Activated naive CD4-positive, alpha-beta T cell treated with anti-CD3 and anti-CD28 coated beads, Interleukin-2, amount 10 ng/mL, durations not matched to agents 7 days and 5 days (primary cell): ENCODE measurements around the gene EIF5A.

Source experiments
- CTCF ChIA-PET: fragments of 350-600 bp; sonication (Branson Sonifier 250); formaldehyde crosslinking; loops from one replicate; lab custom pipeline; 2021; ENCODE audit warnings: antibody characterized with exemption; lab: Charles Lee
- DNase-seq: peaks from one replicate; pipeline ENCODE4 v3.0.0-alpha.2; 2020
- H3K27ac Mint-ChIP-seq: one replicate; pipeline ENCODE4 v1.8.0; 2021; ENCODE audit warnings: mild to moderate bottlenecking, moderate library complexity, mixed read lengths
- H3K27me3 Mint-ChIP-seq: one replicate; pipeline ENCODE4 v1.8.0; 2021; ENCODE audit warnings: mild to moderate bottlenecking, mixed read lengths
- H3K36me3 Mint-ChIP-seq: one replicate; pipeline ENCODE4 v1.8.0; 2021; ENCODE audit warnings: mixed read lengths
- H3K4me1 Mint-ChIP-seq: one replicate; pipeline ENCODE4 v1.8.0; 2021; ENCODE audit warnings: mixed read lengths
- H3K4me3 Mint-ChIP-seq: one replicate; pipeline ENCODE4 v1.8.0; 2021; ENCODE audit warnings: mild to moderate bottlenecking, moderate library complexity, mixed read lengths
- H3K9me3 Mint-ChIP-seq: one replicate; pipeline ENCODE4 v1.8.0; 2021; ENCODE audit warnings: mixed read lengths

The EIF5A gene

DNA sequence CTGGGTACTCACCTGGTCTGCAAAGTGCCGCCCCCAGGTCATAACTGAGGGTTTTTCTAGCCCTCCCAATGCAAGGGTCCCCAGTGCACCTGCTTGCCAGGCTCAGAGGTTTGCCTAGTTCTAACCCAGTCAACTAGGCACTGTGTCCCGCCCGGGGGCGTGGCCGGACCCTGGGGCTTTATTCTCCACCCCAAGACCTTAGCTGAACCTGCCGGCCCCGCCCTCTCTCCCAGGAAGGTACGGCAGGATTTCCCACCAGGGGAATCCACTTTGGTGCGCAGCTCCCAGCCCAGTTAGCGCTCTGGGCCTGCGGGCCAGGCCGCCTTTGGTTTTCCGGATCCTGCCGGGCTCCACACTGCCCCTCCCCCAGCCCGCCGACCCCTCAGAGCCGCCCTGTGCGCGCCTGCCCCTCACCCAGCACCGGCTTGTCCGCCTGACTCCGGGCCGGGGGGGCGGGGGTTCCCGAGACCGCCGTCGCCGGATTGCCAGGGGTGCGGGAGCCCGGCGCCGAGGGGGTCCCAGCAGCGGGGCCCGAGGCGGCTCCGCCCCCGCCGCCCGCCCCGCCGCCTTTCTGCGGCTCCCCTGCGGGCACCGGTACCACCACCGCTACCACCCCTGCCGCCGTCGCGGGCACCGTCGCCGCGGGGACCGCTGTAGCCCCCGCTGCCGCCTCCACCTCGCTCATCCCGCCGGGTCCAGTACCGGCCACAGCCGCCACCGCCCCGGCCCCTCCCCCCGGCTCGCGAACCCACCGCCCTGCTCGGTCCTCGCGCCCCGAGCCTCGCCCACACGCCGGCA is 13.4 kb upstream of the EIF5A start:
- H3K4me1 Mint-ChIP-seq, result peaks cover 28% of the 10 kb centered on the region
- no peak overlapping the region for H3K4me3 Mint-ChIP-seq
- DNase-seq, result peak; percentile 59
- no peak overlapping the region for H3K27ac Mint-ChIP-seq
- CTCF ChIA-PET, result interaction anchor here (0.6 kb wide), 1 partner anchor 444 kb away, joined by 3 read pairs; no protein-coding TSS in a partner anchor
- H3K9me3 Mint-ChIP-seq, result no peaks in the 10 kb centered on the region
- H3K36me3 Mint-ChIP-seq, result no peaks in the 10 kb centered on the region
- H3K27me3 Mint-ChIP-seq, result peaks cover 96% of the 10 kb centered on the region

- Mint-ChIP-seq H3K36me3 (no peaks in the 10 kb centered on the region), H3K27me3 (peaks cover 93% of the 10 kb centered on the region), H3K4me1 (peaks cover 28% of the 10 kb centered on the region), H3K9me3 (no peaks in the 10 kb centered on the region), H3K27ac (peak within 1 kb of the TSS; percentile 2), H3K4me3 (peak within 1 kb of the TSS; percentile 74)
- CTCF ChIA-PET, result no interaction called here
- peak; percentile 85 for DNase-seq
Observed at GRCh38 chr17:7294614-7295153, 12.7 kb upstream of the EIF5A start, which contains the start of gene YBX2. TSS of gene YBX2 (minus strand) at chr17:7294639. CDS start at chr17:7294500, 139 bp downstream.

DNA sequence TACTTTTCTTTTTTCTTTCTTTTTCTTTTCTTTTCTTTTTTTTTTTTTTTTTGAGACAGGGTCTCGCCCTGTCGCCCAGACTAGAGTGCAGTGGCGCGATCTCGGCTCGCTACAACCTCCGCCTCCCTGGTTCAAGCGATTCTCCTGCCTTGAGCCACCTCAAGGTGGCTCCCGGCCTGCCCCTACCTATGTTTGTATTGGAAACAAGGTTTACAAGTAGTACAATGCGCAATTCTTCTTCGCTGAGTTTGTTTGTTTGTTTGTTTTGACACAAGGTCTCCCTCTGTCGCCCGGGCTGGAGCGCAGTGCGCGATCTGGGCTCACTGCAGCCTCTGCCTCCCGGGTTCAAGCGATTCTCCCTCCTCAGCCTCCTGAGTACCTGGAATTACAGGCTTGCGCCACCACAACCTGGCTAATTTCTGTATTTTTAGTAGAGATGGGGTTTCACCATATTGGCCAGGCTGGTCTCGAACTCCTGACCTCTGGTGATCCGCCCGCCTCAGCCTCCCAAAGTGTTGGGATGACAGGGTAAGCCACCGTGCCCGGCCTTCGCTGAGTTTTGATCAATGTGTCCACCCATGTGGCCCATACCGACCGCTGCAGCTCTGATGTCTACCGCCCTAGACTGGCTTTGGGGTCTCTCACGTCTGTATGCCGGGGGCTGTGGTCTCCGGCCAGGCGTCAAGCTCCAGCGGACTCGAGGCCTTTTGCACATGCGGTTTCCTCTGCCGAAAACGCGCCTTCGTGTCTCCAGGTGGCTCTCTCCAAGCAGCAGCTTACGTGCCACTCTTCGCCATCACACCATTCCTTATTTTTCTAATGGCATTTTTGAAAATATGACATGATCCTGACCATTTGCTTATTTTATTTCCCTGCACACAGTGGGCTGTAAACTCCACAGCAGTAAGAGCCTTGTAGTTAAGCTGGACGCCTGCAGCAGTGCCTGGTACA is 11.9 kb upstream of the EIF5A start:
- H3K27me3 Mint-ChIP-seq, result peaks cover 93% of the 10 kb centered on the region
- CTCF ChIA-PET, result interaction anchor here (0.6 to 5.8 kb wide), 20 partner anchors 10 to 250 kb away, joined by 3 to 78 read pairs (median 3); partner anchors contain the start of genes ACADVL, DLG4, NEURL4 and SLC2A4
- H3K4me3 Mint-ChIP-seq, result peak overlapping the region; percentile 74
- DNase-seq, result no peak
- H3K27ac Mint-ChIP-seq, result peak overlapping the region; percentile 52
- H3K36me3 Mint-ChIP-seq, result no peaks in the 10 kb centered on the region
- H3K4me1 Mint-ChIP-seq, result peaks cover 28% of the 10 kb centered on the region
- no peaks in the 10 kb centered on the region for H3K9me3 Mint-ChIP-seq

DNA sequence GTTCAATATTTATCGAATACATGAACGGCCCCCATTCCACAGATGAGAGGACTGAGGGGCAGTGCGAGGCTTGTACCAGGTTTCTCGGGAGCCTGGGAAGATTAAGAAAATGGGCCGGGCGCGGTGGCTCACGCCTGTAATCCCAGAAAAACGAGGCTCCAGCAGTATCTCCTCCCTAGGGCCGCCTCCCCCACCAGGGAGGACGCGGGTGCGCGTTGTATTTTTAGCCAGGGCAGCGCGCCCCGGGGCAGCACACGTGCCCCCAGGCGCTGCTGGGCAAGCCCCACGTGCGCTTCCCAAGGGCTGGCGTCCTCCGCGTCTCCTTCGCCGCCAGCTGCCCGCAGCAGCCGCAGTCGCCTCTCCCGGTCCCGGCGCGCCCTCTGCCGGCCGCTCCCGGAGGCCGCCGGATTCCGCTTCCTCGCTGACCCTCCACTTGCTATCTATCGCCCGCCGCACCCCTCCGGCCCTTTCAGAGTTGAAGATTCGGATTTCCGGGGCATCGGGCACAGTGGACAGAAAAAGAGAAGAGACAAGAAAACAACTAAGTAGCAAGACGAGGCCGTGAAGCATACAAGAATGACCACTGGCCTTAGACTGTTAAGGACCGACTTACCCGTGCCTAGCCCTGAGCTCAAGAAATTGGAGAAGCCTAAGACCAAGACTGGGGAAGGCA is 11.1 kb upstream of the EIF5A start:
- Mint-ChIP-seq H3K4me3 (no peak overlapping the region), H3K4me1 (peaks cover 28% of the 10 kb centered on the region), H3K27ac (peak overlapping the region; percentile 52), H3K36me3 (no peaks in the 10 kb centered on the region), H3K9me3 (no peaks in the 10 kb centered on the region), H3K27me3 (peaks cover 91% of the 10 kb centered on the region)
- DNase-seq, result peak; percentile 71
- CTCF ChIA-PET, result interaction anchor here (0.6 to 5.8 kb wide), 22 partner anchors 9 to 250 kb away, joined by 3 to 78 read pairs (median 3); partner anchors contain the start of genes ACADVL, DLG4, GABARAP and NEURL4

DNA sequence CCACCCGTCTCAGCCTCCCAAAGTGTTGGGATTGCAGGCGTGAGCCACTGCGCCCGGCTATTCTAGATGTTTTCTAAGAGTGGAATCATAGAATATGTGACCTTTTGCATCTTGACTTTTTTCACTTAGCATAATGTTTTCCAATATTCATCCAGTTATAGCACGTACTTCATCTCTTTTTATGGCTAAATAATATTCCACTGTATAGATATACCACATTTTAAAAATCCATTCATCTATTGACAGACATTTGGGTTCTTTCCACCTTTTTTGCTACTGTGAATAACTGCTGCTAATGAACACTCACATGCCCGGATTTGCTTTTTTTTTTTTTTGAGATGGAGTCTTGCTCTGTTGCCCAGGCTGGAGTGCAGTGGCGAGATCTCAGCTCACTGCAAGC is 3.2 kb upstream of the EIF5A start:
- H3K4me3 Mint-ChIP-seq, result no peak overlapping the region
- CTCF ChIA-PET, result interaction anchor here (1.1 to 2.5 kb wide), 2 partner anchors 8 to 20 kb away, joined by 4 to 11 read pairs; no protein-coding TSS in a partner anchor

DNA sequence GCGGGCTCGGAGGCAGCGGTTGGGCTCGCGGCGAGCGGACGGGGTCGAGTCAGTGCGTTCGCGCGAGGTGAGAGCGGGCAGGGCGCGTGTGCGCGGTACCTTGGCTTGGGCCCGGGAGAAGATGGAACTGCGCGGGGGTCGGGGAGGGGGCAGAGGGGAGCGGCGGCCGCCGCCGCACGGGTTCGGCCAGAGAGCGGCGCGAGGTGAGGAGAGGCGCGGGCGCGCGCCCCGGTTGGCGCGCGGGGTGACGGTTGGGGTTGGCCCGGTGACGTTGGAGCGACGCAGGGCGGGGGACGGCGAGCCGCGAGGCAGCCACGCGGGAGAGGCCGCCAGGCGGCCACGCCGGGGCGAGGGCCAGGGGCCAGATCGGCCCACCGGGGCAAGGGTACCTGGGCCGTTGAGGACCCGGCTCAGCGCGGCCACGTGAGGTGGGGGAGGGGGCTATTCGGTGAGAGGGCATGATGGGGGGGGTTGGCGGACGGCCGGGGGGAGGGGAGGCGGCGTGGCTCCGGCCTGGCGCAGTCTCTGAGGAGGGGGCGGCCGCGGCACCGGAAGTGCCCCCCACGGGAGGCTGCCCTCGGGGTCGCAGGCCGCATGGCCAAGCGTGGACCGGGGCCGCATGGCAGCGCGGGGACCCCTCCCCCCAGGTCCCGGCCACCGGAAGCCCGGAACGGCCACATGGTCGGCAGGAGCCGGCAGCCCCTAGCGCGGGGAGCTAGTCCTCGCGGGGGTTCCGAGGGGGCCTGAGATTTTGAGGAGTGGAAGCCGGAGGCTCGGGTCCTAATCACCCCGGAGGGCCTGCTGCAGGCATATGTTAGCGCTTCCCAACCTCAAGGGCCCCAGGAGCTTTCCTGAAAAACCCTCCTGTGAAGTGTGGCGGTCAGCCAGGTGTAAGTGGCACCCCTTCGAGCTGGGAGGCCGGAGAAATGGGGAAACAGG is 527 bp downstream of the EIF5A start:
- CTCF ChIA-PET, result interaction anchor here (3.7 kb wide), 1 partner anchor 28 kb away, joined by 11 read pairs; the partner anchor contains the start of gene ACAP1
- peak; percentile 72 for DNase-seq
- Mint-ChIP-seq H3K27me3 (peaks cover 4% of the 10 kb centered on the region), H3K9me3 (no peaks in the 10 kb centered on the region), H3K36me3 (peaks cover 40% of the 10 kb centered on the region), H3K27ac (peak overlapping the region; percentile 100), H3K4me3 (peak overlapping the region; percentile 96), H3K4me1 (peaks cover 52% of the 10 kb centered on the region)

More for the DNA sequence above, 3.2 kb upstream of the EIF5A start:
- DNase-seq, result no peak
- H3K27me3 Mint-ChIP-seq, result peaks cover 26% of the 10 kb centered on the region
- H3K4me1 Mint-ChIP-seq, result peaks cover 18% of the 10 kb centered on the region
- peaks cover 8% of the 10 kb centered on the region for H3K36me3 Mint-ChIP-seq
- H3K9me3 Mint-ChIP-seq, result no peaks in the 10 kb centered on the region
- peak overlapping the region; percentile 3 for H3K27ac Mint-ChIP-seq

GRCh38 chr17:7308625-7309433 is 1.4 kb downstream of the EIF5A start:
- peak overlapping the region; percentile 100 for H3K27ac Mint-ChIP-seq
- no peaks in the 10 kb centered on the region for H3K9me3 Mint-ChIP-seq
- H3K4me3 Mint-ChIP-seq, result peak overlapping the region; percentile 96
- DNase-seq, result peak; percentile 88
- CTCF ChIA-PET, result interaction anchor here (1.6 to 3.7 kb wide), 3 partner anchors 14 to 28 kb away, joined by 3 to 11 read pairs (median 5); partner anchors contain the start of gene ACAP1
- peaks cover 47% of the 10 kb centered on the region for H3K36me3 Mint-ChIP-seq
- peaks cover 61% of the 10 kb centered on the region for H3K4me1 Mint-ChIP-seq
- no peaks in the 10 kb centered on the region for H3K27me3 Mint-ChIP-seq

DNA sequence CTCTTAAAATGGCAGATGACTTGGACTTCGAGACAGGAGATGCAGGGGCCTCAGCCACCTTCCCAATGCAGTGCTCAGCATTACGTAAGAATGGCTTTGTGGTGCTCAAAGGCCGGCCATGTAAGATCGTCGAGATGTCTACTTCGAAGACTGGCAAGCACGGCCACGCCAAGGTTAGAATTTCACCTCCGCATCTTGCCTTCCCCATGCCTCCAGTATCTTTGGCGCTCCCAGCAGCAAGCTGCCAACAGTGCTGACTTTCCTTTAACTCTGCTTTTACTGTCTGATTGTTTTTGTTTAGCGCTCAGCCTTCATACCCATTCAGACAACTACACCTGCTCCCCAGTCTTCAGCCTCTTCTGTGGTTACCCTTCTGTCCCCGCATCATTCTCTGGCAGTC is 2.2 kb downstream of the EIF5A start:
- H3K4me1 Mint-ChIP-seq, result peaks cover 69% of the 10 kb centered on the region
- H3K36me3 Mint-ChIP-seq, result peaks cover 55% of the 10 kb centered on the region

DNA sequence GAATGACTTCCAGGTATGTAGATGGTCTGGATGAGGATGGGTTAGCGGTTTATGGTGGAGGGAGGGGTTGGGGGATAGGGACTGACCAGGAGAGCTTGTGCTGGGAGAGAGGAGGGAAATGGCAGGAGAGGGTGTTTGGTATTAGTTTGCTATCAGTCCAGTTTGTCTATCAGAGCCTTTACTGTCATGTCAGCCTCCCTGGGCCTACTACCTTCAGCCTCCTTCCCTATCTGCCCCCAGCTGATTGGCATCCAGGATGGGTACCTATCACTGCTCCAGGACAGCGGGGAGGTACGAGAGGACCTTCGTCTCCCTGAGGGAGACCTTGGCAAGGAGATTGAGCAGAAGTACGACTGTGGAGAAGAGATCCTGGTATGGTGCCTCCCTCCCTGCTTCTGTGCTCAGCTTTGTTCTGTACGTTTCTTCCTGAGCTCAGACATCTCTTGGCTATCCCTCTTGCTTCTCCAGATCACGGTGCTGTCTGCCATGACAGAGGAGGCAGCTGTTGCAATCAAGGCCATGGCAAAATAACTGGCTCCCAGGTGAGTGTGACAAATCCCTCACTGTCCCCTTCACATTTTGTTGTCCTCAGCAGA is 3.8 kb downstream of the EIF5A start:
- Mint-ChIP-seq H3K36me3 (peaks cover 58% of the 10 kb centered on the region), H3K4me3 (peak overlapping the region; percentile 25), H3K27ac (peak overlapping the region; percentile 100), H3K9me3 (no peaks in the 10 kb centered on the region), H3K4me1 (peaks cover 72% of the 10 kb centered on the region), H3K27me3 (no peaks in the 10 kb centered on the region)
- no peak for DNase-seq
- CTCF ChIA-PET, result interaction anchor here (3.7 kb wide), 1 partner anchor 25 kb away, joined by 11 read pairs; the partner anchor contains the start of gene ACAP1

More for the DNA sequence above, 2.2 kb downstream of the EIF5A start:
- peak overlapping the region; percentile 100 for H3K27ac Mint-ChIP-seq
- peak overlapping the region; percentile 96 for H3K4me3 Mint-ChIP-seq
- CTCF ChIA-PET, result interaction anchor here (1.6 to 3.7 kb wide), 3 partner anchors 14 to 27 kb away, joined by 3 to 11 read pairs (median 5); partner anchors contain the start of gene ACAP1
- no peaks in the 10 kb centered on the region for H3K27me3 Mint-ChIP-seq
- H3K9me3 Mint-ChIP-seq, result no peaks in the 10 kb centered on the region
- no peak for DNase-seq

GRCh38 chr17:7312432-7313087 is 5.1 kb downstream of the EIF5A start:
- DNase-seq, result no peak
- Mint-ChIP-seq H3K36me3 (peaks cover 60% of the 10 kb centered on the region), H3K4me3 (peak overlapping the region; percentile 84), H3K27me3 (no peaks in the 10 kb centered on the region), H3K4me1 (peaks cover 69% of the 10 kb centered on the region), H3K27ac (peak overlapping the region; percentile 71), H3K9me3 (no peaks in the 10 kb centered on the region)
- CTCF ChIA-PET, result interaction anchor here (0.9 to 4.7 kb wide), 6 partner anchors 11 to 41 kb away, joined by 3 to 16 read pairs (median 4); partner anchors contain the start of gene ACAP1
